ENCODE results near the gene SIVA1. TPM values are rescaled to one million over a fixed set of nuclear protein-coding genes. Genes with fewer than 3 reads are reported as not detected.

Gene SIVA1
- total RNA-seq, 4 donors from 2014 or later = 189 to 397 (median 203) TPM

GRCh38 chr14:104723651-104724406 lies 29.1 kb upstream of the SIVA1 start, which contains the start of gene ADSS1:
ADSS1 (plus strand) TSS chr14:104724229; CDS start chr14:104724271, 42 bp downstream.
- Histone ChIP-seq H3K27ac (peak within 1 kb of the TSS; percentile 45 to 82 (median 70)), H3K4me1 (peaks cover 23 to 32% (median 28%) of the 10 kb centered on the region in 4 donors), H3K36me3 (no peaks in the 10 kb centered on the region), H3K9me3 (no peaks in the 10 kb centered on the region), H3K4me3 (peak within 1 kb of the TSS; percentile 28 to 67 (median 58)), H3K27me3 (no peaks in the 10 kb centered on the region)
- WGBS, 2 donors (ENCODE audit: low coverage in 1 of 2) = 0% methylated on average over 22 of the region's 82 CpGs; no CpG with 5 or more reads in 1 of the 2 donors
- DNase-seq = peak; percentile 74
- in situ Hi-C loops (cut with MboI; ENCODE audit: low pct_ligation_motif_present in 1 of 4, low pct_unique_long_range_greater_than_20kb in 1 of 4, low sequenced_read_pairs in 3 of 4) (no loop called here), intact Hi-C loops (cut with DNase I; ENCODE audit: low total_unique reads) (no loop called here)
- peak; percentile 28 for TF ChIP-seq POLR2A (IDR thresholded peaks at IDR 0.05)
- no peak for TF ChIP-seq EP300 (IDR thresholded peaks at IDR 0.05; ENCODE audit: low read depth)
- peak; percentile 94 to 99 (median 97) for TF ChIP-seq CTCF (IDR thresholded peaks at IDR 0.05)
- TF ChIP-seq POLR2AphosphoS5 (IDR thresholded peaks at IDR 0.05) = peak in 2 of 3 donors; percentile 27 to 36

GRCh38 chr14:104724407-104724980 lies 28.5 kb upstream of the SIVA1 start:
- H3K27ac ChIP-seq = peak overlapping the region; percentile 45 to 82 (median 70)
- no peak for TF ChIP-seq CTCF (IDR thresholded peaks at IDR 0.05)
- TF ChIP-seq EP300 (IDR thresholded peaks at IDR 0.05; ENCODE audit: low read depth) = no peak
- no peak for TF ChIP-seq POLR2A (IDR thresholded peaks at IDR 0.05)
- no peak for TF ChIP-seq POLR2AphosphoS5 (IDR thresholded peaks at IDR 0.05)
- intact Hi-C loops (cut with DNase I; ENCODE audit: low total_unique reads) = no loop called here
- H3K9me3 ChIP-seq = no peaks in the 10 kb centered on the region
- H3K36me3 ChIP-seq = no peaks in the 10 kb centered on the region
- peaks cover 23 to 32% (median 28%) of the 10 kb centered on the region in 4 donors for H3K4me1 ChIP-seq
- 4 to 40% methylated on average over 2 to 25 of the region's 27 CpGs for WGBS, 2 donors (ENCODE audit: low coverage in 1 of 2)
- peak overlapping the region; percentile 13 to 67 (median 58) for H3K4me3 ChIP-seq
- in situ Hi-C loops (cut with MboI; ENCODE audit: low pct_ligation_motif_present in 1 of 4, low pct_unique_long_range_greater_than_20kb in 1 of 4, low sequenced_read_pairs in 3 of 4) = no loop called here
- DNase-seq = peak; percentile 38
- no peaks in the 10 kb centered on the region for H3K27me3 ChIP-seq

GRCh38 chr14:104724981-104725771 lies 27.8 kb upstream of the SIVA1 start:
- peak overlapping the region in 3 of 4 donors; percentile 51 to 67 (median 64) for H3K4me3 ChIP-seq
- H3K27ac ChIP-seq = peak overlapping the region in 3 of 4 donors; percentile 2 to 82 (median 74)
- no peaks in the 10 kb centered on the region for H3K9me3 ChIP-seq
- 0 to 41% methylated on average over 1 to 18 of the region's 24 CpGs for WGBS, 2 donors (ENCODE audit: low coverage in 1 of 2)
- no peak for TF ChIP-seq POLR2AphosphoS5 (IDR thresholded peaks at IDR 0.05)
- TF ChIP-seq CTCF (IDR thresholded peaks at IDR 0.05) = peak in 1 of 5 experiments; percentile 8
- H3K27me3 ChIP-seq = no peaks in the 10 kb centered on the region
- intact Hi-C loops (cut with DNase I; ENCODE audit: low total_unique reads) (no loop called here), in situ Hi-C loops (cut with MboI; ENCODE audit: low pct_ligation_motif_present in 1 of 4, low pct_unique_long_range_greater_than_20kb in 1 of 4, low sequenced_read_pairs in 3 of 4) (no loop called here)
- DNase-seq = peak; percentile 37
- no peaks in the 10 kb centered on the region for H3K36me3 ChIP-seq
- H3K4me1 ChIP-seq = peaks cover 23 to 32% (median 28%) of the 10 kb centered on the region in 4 donors

Data from transverse colon (tissue), 4 donors.